GM19468 (cell line): ENCODE data around the gene TRMT2B.
"Not testable (repeated sequence)": the region's sequence is repeated elsewhere in the genome, so short reads cannot be mapped to it uniquely, and the experiment has no call there.

Experiments used
- ATAC-seq: cut with Tn5 transposase; IDR thresholded peaks from one replicate; pipeline ENCODE4 v1.9.1; 2021; ENCODE audit warnings: mild to moderate bottlenecking, moderate library complexity, moderate number of reproducible peaks; ENCODE audit not compliant: unreplicated experiment; ENCODE audit errors: extremely low read depth

TRMT2B gene

DNA sequence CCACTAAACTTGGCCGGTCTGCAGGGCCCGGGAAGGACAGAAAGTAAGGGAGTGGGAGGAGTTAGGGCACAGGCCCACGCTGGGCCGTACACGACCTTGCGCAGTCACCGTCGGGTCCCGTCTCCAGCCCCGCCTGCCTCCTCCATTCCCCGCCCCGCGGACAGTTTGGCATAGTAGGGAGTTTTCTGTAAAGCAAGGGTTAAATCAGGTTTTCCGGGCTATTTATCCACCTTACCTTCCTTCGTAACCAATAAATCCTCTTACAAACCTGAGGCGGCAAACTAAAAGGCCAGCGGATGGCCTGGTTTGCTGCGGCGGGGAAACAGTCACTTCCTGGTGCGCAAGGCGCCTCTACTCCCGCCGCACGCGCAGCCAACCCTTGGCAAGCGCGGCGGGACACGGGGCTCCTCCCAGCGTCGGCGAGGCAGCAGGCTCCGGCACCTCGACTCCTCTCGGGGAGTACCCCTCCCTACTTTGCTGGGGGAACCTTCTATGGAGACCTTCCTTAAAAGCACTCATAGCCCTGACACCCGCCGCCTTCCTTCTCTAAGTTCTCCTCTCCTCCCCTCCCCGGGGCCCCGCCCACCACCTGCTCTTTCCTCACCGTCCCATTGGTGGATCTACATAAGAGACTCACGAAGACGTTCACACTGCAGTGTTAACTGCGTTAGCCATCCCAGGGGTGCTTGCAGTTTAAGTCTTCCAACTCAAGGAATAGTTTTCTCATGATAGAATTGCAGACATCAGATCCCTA is at the start of gene TRMT2B:
TSS of gene TRMT2B (minus strand) at position 563 of the 754 bp plus-strand sequence. CDS start 9,822 bp downstream, outside the sequence.
- peak; percentile 80 for ATAC-seq

GRCh38 chrX:101097546-101098453 is 45.9 kb upstream of the TRMT2B start, which contains the start of gene CENPI:
TSS of gene CENPI (plus strand) at chrX:101098204. CDS start at chrX:101101071, 2,867 bp downstream.
- ATAC-seq, result peak; percentile 92

DNA sequence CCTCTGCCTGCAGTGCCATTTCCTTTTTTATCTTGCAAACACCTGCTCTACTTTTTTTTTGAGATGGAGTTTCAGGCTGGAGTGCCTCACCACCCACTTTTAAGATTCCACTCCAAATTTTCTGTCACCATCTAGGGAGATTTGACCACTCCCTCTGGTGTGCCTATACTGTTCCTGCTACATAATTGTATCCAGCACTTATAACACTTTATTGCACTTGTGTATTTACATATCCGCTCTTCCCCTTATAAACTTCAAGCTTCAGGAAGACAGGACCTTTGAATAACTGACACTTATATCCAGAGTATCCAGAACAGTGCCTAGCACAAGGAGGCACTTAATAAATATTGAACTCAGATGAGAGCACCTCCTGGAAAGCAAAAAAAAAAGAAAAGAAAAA is 39.9 kb upstream of the TRMT2B start:
- no peak for ATAC-seq

DNA sequence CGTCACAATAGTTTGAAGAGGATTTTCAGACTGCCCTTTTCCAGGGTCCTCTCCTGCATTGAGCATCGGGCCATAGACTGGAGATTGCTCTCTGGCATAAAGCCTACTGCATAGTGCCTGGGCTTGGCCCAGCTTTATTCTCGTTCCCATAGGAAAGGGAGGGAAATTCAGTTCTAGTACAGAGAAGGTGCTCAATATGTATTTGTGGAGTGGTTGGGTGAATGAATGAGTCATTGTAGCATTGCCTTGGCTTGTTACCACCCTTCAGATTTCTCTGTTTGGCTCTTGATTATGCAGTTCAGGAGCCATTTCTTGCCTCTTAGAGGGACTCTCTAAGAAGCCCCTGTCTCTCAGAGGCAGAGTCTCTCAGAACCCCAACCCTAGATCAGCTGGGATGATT is 29.3 kb upstream of the TRMT2B start:
- no peak for ATAC-seq

DNA sequence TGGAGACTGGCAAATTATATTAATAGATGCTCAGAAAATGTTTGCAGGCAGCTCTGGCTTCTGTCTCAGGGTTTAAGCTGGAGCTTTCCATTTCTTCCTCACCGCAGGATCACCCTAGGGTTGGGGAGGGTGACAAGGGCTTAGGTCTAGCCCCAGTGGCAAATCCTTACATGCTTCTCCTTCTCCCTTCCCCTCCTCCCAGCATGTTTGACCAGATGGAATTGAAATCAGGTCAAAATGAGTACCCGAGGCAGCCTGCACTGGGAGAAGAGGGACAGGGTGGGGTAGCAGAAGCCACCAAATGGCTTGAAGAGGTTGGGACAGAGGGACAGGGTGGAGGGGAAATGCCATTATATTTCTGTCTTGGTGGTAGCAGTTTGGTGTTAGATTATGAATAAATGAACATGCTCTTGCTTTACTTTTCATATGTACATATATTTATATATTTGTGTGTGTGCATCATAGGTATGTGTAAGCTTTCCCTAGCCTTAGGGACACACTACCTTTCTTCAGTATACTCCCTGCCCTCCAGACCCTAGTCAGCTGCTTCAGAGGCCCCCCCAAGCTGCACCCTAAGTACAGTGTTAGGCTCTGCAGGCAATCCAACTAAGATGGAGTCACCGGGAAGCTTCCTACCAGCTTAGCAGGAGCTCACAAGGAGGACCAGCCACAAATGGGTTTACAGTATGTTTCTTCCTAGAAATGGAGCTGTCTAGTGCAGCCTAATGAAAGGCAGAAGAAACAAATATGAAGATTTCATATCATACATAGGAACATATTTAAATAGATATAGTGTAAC is 28.6 kb upstream of the TRMT2B start:
- ATAC-seq, result no peak

GRCh38 chrX:101079736-101080270 is 27.9 kb upstream of the TRMT2B start:
- ATAC-seq, result no peak

GRCh38 chrX:101078716-101079598 is 27.0 kb upstream of the TRMT2B start, which contains the start of gene TMEM35A:
TSS of gene TMEM35A (plus strand) at chrX:101078879. CDS start at chrX:101079003, 124 bp downstream.
- no peak for ATAC-seq

DNA sequence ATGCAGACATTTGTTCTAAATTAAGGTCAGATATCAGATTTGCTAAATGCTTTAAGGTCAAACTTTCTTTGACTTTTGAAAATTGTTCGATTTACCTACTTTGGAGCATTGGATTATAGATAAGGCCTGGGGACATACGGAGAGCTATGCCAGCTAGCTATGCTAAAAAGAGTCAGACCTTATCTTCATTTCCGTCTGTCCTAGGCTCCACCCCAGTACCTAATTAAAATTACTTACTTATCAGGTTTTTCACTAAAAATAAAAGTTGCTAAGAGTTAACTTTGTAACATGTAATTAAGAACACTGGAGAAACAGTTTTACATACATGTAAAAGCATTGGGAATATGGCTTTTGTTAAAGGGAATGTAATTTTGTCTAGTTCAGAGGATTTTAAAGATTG is 19.7 kb upstream of the TRMT2B start:
- ATAC-seq, result no peak

DNA sequence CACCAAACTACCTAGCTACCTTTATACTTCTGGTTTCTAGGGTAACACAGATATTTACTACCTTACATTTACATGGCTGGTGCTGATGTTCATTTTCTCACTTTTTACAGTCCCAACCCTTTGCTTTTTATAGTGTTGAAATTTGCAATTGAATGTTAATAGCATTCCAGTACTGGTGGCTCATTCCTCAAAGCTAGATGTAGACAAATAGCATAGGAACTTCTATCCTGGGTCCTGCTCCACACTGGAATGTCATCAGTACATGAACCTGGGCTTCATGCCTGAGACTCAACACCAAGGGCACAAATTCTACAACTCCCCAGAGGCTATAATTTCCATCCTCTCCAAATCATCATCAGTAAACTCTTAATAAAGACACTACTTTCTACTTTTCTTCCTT is 10.3 kb upstream of the TRMT2B start:
- ATAC-seq, result no peak

GRCh38 chrX:101057093-101057714 is 5.3 kb upstream of the TRMT2B start:
- ATAC-seq, result peak; percentile 76

GRCh38 chrX:101056551-101056950 is 4.6 kb upstream of the TRMT2B start:
- not testable (repeated sequence) for ATAC-seq

- no peak for ATAC-seq
Measured at GRCh38 chrX:101051153-101051548, 760 bp downstream of the TRMT2B start.

DNA sequence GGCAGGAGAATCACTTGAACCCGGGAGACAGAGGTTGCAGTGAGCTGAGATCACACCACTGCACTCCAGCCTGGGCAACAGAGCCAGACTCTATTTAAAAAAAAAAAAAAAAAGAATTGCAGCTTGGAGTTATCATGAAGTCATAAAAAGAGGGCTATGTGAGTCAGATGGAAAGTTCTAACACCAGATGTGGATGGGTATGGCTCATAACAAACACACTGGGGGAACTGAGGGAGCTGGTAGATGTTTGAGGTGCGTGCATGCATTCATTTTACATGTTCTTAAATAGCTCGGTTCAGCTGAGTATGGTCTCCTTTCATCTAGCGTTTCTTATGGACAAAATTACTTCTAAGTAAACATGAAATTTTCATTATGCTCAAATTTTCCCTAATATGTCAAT is 11.7 kb downstream of the TRMT2B start:
- no peak for ATAC-seq

DNA sequence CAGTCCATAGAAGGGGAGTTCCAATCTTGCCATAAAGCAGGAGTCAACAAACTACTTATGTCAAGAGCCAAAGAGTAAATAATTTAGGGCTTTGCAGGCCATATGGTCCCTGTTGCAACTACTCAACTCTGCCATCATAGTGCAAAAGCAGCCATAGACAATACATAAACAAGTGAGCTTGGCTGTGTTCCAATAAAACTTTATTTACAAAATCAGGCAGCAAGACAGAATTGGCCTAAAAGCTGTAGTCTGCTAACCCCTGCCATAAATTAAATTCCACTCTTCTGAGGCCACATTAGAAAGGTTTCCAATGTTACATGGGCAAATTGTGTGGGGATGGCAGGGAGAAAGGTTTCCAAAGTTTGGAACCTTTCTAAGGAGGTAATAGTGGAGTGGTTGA is 14.7 kb downstream of the TRMT2B start:
- no peak for ATAC-seq

GRCh38 chrX:101029665-101030064 is 22.2 kb downstream of the TRMT2B start:
- ATAC-seq, result no peak

DNA sequence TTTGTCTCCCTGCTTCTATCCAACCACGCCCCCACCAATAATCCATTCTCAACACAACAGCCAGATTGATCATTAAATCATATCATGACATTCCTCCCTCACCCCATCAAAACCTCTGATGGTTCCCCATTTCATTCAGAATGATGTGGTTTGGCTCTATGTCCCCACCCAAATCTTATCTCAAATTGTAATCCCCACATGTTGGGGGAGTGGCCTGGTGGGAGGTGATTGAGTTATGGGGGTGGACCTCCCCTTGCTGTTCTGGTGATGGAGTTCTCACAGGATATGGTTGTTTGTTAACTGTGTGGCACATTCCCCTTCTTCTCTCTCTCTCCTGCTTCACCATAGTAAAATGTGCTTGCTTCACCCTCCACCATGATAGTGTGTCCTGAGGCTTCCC is 23.3 kb downstream of the TRMT2B start:
- ATAC-seq, result no peak

DNA sequence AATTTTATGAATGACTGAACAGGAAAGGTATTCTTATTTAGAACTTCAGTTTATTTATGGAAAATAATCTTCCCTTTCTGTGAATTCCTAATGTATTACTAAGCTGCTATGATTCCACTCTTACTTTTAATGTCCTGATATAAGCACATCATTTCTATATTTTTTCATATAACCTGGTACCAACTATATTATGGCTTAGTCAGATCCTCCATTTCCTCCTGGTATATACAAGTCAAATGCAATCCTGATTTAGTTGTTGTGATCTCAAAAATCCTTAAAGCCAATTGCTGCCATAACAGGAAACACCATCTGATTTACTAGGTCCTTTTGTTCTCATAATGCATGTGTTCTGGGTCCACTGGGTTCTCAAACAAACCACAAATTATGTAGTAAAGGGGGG is 26.8 kb downstream of the TRMT2B start:
- no peak for ATAC-seq

- ATAC-seq, result no peak
Measured at GRCh38 chrX:101022020-101022419, 29.9 kb downstream of the TRMT2B start.

GRCh38 chrX:101012031-101012430 is 39.9 kb downstream of the TRMT2B start:
- ATAC-seq, result not testable (repeated sequence)
